K562 (cell line): ENCODE measurements around the gene LCP2. TPM values are rescaled to one million over a fixed set of nuclear protein-coding genes. Genes with fewer than 3 reads are reported as not detected.
A peak's percentile ranks its signal among the peaks of the same experiment; 100 is the strongest.

Experiments used
- ATAC-seq: fragments of 200-7000 bp; cut with Tn5 transposase; 3 replicates; pipeline ENCODE4 v1.9.1; 2020; ENCODE audit warnings: moderate library complexity
- BruUV-seq: library from RNA; stranded (reverse); fragments of 400-500 nt; replicated peaks from 2 replicates; lab custom pipeline; 2021; lab: Mats Ljungman, UMichigan
- CTCF ChIA-PET: fragments of 300-600 bp; formaldehyde crosslinking; extraction: SDS; loops from one replicate; lab custom pipeline; 2021; ENCODE audit warnings: low intra/inter-chr PET ratio; lab: Yijun Ruan, JAX
- POLR2A ChIA-PET: fragments of 300-600, 350-650 bp; sonication (Branson Sonifier 250); formaldehyde crosslinking; extraction: SDS; loops from one replicate; lab custom pipeline; 2021; ENCODE audit warnings: antibody characterized with exemption, inconsistent platforms; lab: Yijun Ruan, JAX
- DNase-seq, 4 experiments: peaks; one replicate each; pipeline versions ENCODE4 v3.0.0 to v3.0.0-alpha.2; 2011 to 2018; ENCODE audit warnings: low spot score in 3 of 4, mixed read lengths in 3 of 4; ENCODE audit errors: extremely low read depth in 1 of 4
- FAIRE-seq: peaks from 2 replicates; lab custom pipeline; 2011; peaks lifted over from hg19 to GRCh38; lab: Jason Lieb, UNC
- H2AFZ ChIP-seq: 2 replicates; pipeline ENCODE4 v1.6.0; 2011; ENCODE audit warnings: low read depth, low read length, control low read depth, inconsistent platforms
- H3K27ac ChIP-seq: fragments of 200-600 bp; 3 replicates; pipeline ENCODE4 v1.8.0; 2011; ENCODE audit warnings: low read depth, mild to moderate bottlenecking, control low read depth, inconsistent platforms, low read length, moderate library complexity, mixed read lengths; ENCODE audit errors: extremely low read depth
- H3K27me3 ChIP-seq, 2 experiments: fragments of 300-600 bp in 1 of 2; 2 replicates in 1 of 2; 3 replicates in 1 of 2; pipeline versions ENCODE4 v1.6.0 to v1.8.0; 2011; ENCODE audit warnings: inconsistent platforms in 2 of 2, low read length in 2 of 2, mild to moderate bottlenecking in 1 of 2, mixed read lengths in 1 of 2, moderate library complexity in 1 of 2; ENCODE audit not compliant: control insufficient read depth in 2 of 2, insufficient read depth in 2 of 2
- H3K36me3 ChIP-seq: fragments of 300-600 bp; 3 replicates; pipeline ENCODE4 v1.8.0; 2011; ENCODE audit warnings: mild to moderate bottlenecking, low read length, inconsistent platforms; ENCODE audit not compliant: control insufficient read depth, insufficient read depth
- H3K4me1 ChIP-seq, 2 experiments: fragments of 200-600 bp in 1 of 2; replicated peaks in 1 of 2; 2 replicates in 1 of 2; 3 replicates in 1 of 2; pipeline versions ENCODE4 v1.5.1 to v1.8.0; 2011; ENCODE audit warnings: inconsistent platforms in 2 of 2, low read length in 2 of 2, mild to moderate bottlenecking in 1 of 2, mixed read lengths in 1 of 2, moderate library complexity in 1 of 2; ENCODE audit not compliant: control insufficient read depth in 2 of 2, insufficient read depth in 2 of 2
- H3K4me2 ChIP-seq: 2 replicates; pipeline ENCODE4 v1.6.1; 2011; ENCODE audit warnings: low read length, control low read depth, inconsistent platforms, mixed read lengths; ENCODE audit not compliant: insufficient read depth
- H3K4me3 ChIP-seq: fragments of 200-600 bp; sonication (generic), shearing (Covaris generic); 2 replicates; pipeline ENCODE4 v1.5.1; 2016; ENCODE audit warnings: control low read depth, inconsistent platforms
- H3K79me2 ChIP-seq: fragments of 200-600 bp; 3 replicates; pipeline ENCODE4 v1.8.0; 2011; ENCODE audit warnings: low read length, inconsistent platforms; ENCODE audit not compliant: control insufficient read depth, insufficient read depth
- H3K9ac ChIP-seq, 2 experiments: 2 replicates each; pipeline versions ENCODE4 v1.6.0 to v1.6.1; 2011; ENCODE audit warnings: low read depth in 2 of 2, low read length in 2 of 2, control low read depth in 1 of 2, inconsistent platforms in 1 of 2, mild to moderate bottlenecking in 1 of 2, mixed read lengths in 1 of 2; ENCODE audit not compliant: insufficient read depth in 1 of 2
- H3K9me1 ChIP-seq: one replicate; pipeline ENCODE4 v1.6.0; 2011; ENCODE audit warnings: inconsistent platforms, mild to moderate bottlenecking, low read length, moderate library complexity; ENCODE audit not compliant: control insufficient read depth, insufficient read depth
- H3K9me3 ChIP-seq: replicated peaks from 2 replicates; pipeline ENCODE4 v1.5.1; 2011; ENCODE audit warnings: low read depth, low read length, inconsistent platforms; ENCODE audit not compliant: control insufficient read depth, insufficient read depth
- H4K20me1 ChIP-seq: replicated peaks from 2 replicates; pipeline ENCODE4 v1.6.1; 2011; ENCODE audit warnings: low read length, inconsistent platforms, mixed read lengths; ENCODE audit not compliant: control insufficient read depth, insufficient read depth
- ASH1L ChIP-seq: fragments of 450-650 bp; IDR thresholded peaks from 2 replicates; pipeline ENCODE4 v1.6.1; 2018; ENCODE audit warnings: borderline replicate concordance, mild to moderate bottlenecking, low read depth; ENCODE audit not compliant: partially characterized antibody
- CTBP1 ChIP-seq: fragments of 450-650 bp; IDR thresholded peaks from 2 replicates; pipeline ENCODE4 v1.6.1; 2016; ENCODE audit warnings: borderline replicate concordance
- EGR1 ChIP-seq: fragments of 450-650 bp; conservative IDR thresholded peaks from 2 replicates; pipeline ENCODE4 v1.6.1; 2017; ENCODE audit warnings: mild to moderate bottlenecking
- GABPA ChIP-seq: fragments of 200-800 bp; sonication (Bioruptor generic); conservative IDR thresholded peaks from 2 replicates; pipeline ENCODE4 v1.6.1; 2016; ENCODE audit warnings: low read depth, missing genetic modification characterization, missing compliant biosample characterization
- HDAC2 ChIP-seq: fragments of 450-650 bp; IDR thresholded peaks from 2 replicates; pipeline ENCODE4 v1.6.1; 2016; ENCODE audit warnings: mild to moderate bottlenecking
- SREBF1 ChIP-seq: fragments of 150-350 bp; IDR thresholded peaks from 2 replicates; pipeline ENCODE4 v1.6.1; 2014; ENCODE audit warnings: antibody characterized with exemption, low read depth, low read length, borderline replicate concordance
- ZNF175 ChIP-seq: fragments of 200-800 bp; sonication (Bioruptor generic); IDR thresholded peaks from 2 replicates; pipeline ENCODE4 v1.6.1; 2016; ENCODE audit warnings: low read depth, mild to moderate bottlenecking, missing genetic modification characterization, missing compliant biosample characterization
- WGBS: fragments of 100-300 bp; shearing (Covaris generic); methylation state at CpG from one replicate; pipeline ENCODE4 v1.1.6; 2016; ENCODE audit warnings: low coverage, mixed read lengths; ENCODE audit not compliant: insufficient coverage; ENCODE audit errors: missing lambda C conversion rate; 5-methylcytosine and 5-hydroxymethylcytosine counted together
- in situ Hi-C: fragments of 300-500 bp; cut with MboI; formaldehyde crosslinking; loops from 4 replicates; pipeline ENCODE4 v1.15.0; 2018; ENCODE audit warnings: inconsistent platforms, mixed read lengths
- intact Hi-C: fragments of 100-400 bp; cut with micrococcal nuclease; formaldehyde crosslinking; loops from 2 replicates; pipeline ENCODE4 v1.14.2; 2022
- polyA plus RNA-seq, 8 experiments: library from polyadenylated mRNA; depleted of rRNA in 4 of 8; stranded (reverse) in 5 of 8; unstranded in 3 of 8; fragments of >200 nt; fragmentation: Nextera tagmentation in 2 of 8; fragmentation: Illumina TruSeq in 1 of 8; extraction: Ambion mirVana in 2 of 8; extraction: Trizol in 1 of 8; gene quantifications; 2 replicates each; pipeline versions ENCODE4 v1.2.1 to v1.2.3, GENCODE V29; 2011 to 2014; ENCODE audit warnings: inconsistent platforms in 1 of 8, missing spikeins in 1 of 8
- total RNA-seq, 7 experiments: library from RNA; depleted of rRNA in 6 of 7; stranded (reverse); fragments of >200 nt in 6 of 7; fragmentation: Illumina TruSeq in 2 of 7; extraction: Trizol in 2 of 7; gene quantifications; 2 replicates each; pipeline versions ENCODE4 v1.2.1 to v1.2.3, GENCODE V29; 2011 to 2021; ENCODE audit warnings: low replicate concordance in 1 of 7

The LCP2 gene
- total and polyA plus RNA-seq, 9 of the 15 experiments (the other 6 are each of a cell fraction or from before 2014, with no cell fraction given): 4.0 to 31.3 (median 14.6) TPM

- Histone ChIP-seq H3K9ac (peak overlapping the region in 1 of 2 experiments; percentile 17; a peak in 1 of 4 replicates), H3K9me3 (no peaks in the 10 kb centered on the region), H4K20me1 (no peaks in the 10 kb centered on the region), H3K27ac (peak overlapping the region; percentile 17; the same call in 2 of the 3 replicates), H3K9me1 (no peaks in the 10 kb centered on the region), H3K79me2 (peaks cover 5% of the 10 kb centered on the region; the same call in 1 of the 3 replicates), H3K36me3 (no peaks in the 10 kb centered on the region), H3K4me3 (no peak overlapping the region), H2AFZ (peak overlapping the region; percentile 3), H3K4me1 (peaks cover 7 to 48% of the 10 kb centered on the region in 2 experiments; a peak in 4 of 5 replicates)
- POLR2A ChIA-PET: interaction anchor here (0.6 to 1.3 kb wide), 3 partner anchors 27 to 66 kb away, joined by 3 to 5 read pairs (median 4); no protein-coding TSS in a partner anchor
- WGBS: 16% methylated on average over 11 of the region's 11 CpGs
- peak in 1 of 4 experiments; percentile 47 for DNase-seq
- peak; percentile 46 for FAIRE-seq
- intact Hi-C loops: loop anchor here (5.0 kb wide), 1 partner anchor 36 kb away; the partner anchor contains the start of gene LCP2
- no peak for ATAC-seq
- TF ChIP-seq EGR1 (peak; percentile 41; the same call in 1 of the 2 replicates), GABPA (0 out of 2 replicates have a peak, but pooled peaks have one; percentile 22), CTBP1 (0 out of 2 replicates have a peak, but pooled peaks have one; percentile 15), SREBF1 (no peak), ASH1L (no peak), ZNF175 (CRISPR knock-in tag) (0 out of 2 replicates have a peak, but pooled peaks have one; percentile 16), HDAC2 (no peak)
- TF ChIP-seq, all 486 proteins: peak for 4
- no TSS peak for BruUV-seq
- CTCF ChIA-PET: interaction anchor here (0.6 kb wide), 1 partner anchor 596 kb away, joined by 3 read pairs; no protein-coding TSS in a partner anchor
- in situ Hi-C loops: no loop called here
- Histone ChIP-seq H3K27me3 (no peaks in the 10 kb centered on the region), H3K4me2 (peak overlapping the region; percentile 34)
Measured at GRCh38 chr5:170333161-170333910, 35.8 kb upstream of the LCP2 start.
